Mesendoderm (in vitro differentiated cells): ENCODE data around the gene PTGES3L.

Source experiments
- DNase-seq: peaks from one replicate; pipeline ENCODE4 v3.0.0; 2013
- H2AK5ac ChIP-seq: 2 replicates; pipeline ENCODE4 v1.6.1; 2013; ENCODE audit warnings: low read length, inconsistent platforms
- H2BK120ac ChIP-seq: 2 replicates; pipeline ENCODE4 v1.6.1; 2013; ENCODE audit warnings: low read depth, mild to moderate bottlenecking, low read length, moderate library complexity, mixed read lengths
- H2BK15ac ChIP-seq: replicated peaks from 2 replicates; pipeline ENCODE4 v1.6.1; 2013; ENCODE audit warnings: low read depth, mild to moderate bottlenecking, moderate library complexity
- H2BK5ac ChIP-seq: 2 replicates; pipeline ENCODE4 v1.6.1; 2013; ENCODE audit warnings: low read length, inconsistent platforms
- H3K18ac ChIP-seq: 2 replicates; pipeline ENCODE4 v1.6.1; 2013; ENCODE audit warnings: mild to moderate bottlenecking, low read length, mixed read lengths
- H3K23ac ChIP-seq: one replicate; pipeline ENCODE4 v1.6.1; 2013; ENCODE audit warnings: low read length
- H3K27ac ChIP-seq: 2 replicates; pipeline ENCODE4 v1.5.1; 2013; ENCODE audit warnings: low read depth, mild to moderate bottlenecking, inconsistent platforms, low read length, moderate library complexity
- H3K27me3 ChIP-seq: 2 replicates; pipeline ENCODE4 v1.6.1; 2013; ENCODE audit warnings: low read length, control low read depth, mild to moderate bottlenecking, inconsistent platforms; ENCODE audit not compliant: insufficient read depth, poor library complexity
- H3K36me3 ChIP-seq: 2 replicates; pipeline ENCODE4 v1.6.1; 2013; ENCODE audit warnings: low read length, inconsistent platforms; ENCODE audit not compliant: control insufficient read depth, insufficient read depth
- H3K4ac ChIP-seq: one replicate; pipeline ENCODE4 v1.6.1; 2013; ENCODE audit warnings: low read depth, mild to moderate bottlenecking, low read length, moderate library complexity
- H3K4me1 ChIP-seq: 2 replicates; pipeline ENCODE4 v1.6.1; 2013; ENCODE audit warnings: low read depth, low read length, inconsistent platforms; ENCODE audit not compliant: control insufficient read depth
- H3K4me2 ChIP-seq: 2 replicates; pipeline ENCODE4 v1.6.1; 2013; ENCODE audit warnings: low read length
- H3K4me3 ChIP-seq: 2 replicates; pipeline ENCODE4 v1.5.1; 2013; ENCODE audit warnings: mild to moderate bottlenecking, low read length
- H3K56ac ChIP-seq: one replicate; pipeline ENCODE4 v1.6.1; 2013; ENCODE audit warnings: low read length
- H3K79me1 ChIP-seq: 2 replicates; pipeline ENCODE4 v1.6.1; 2013; ENCODE audit warnings: low read length, inconsistent platforms
- H3K79me2 ChIP-seq: 2 replicates; pipeline ENCODE4 v1.6.1; 2013; ENCODE audit warnings: mild to moderate bottlenecking, low read length; ENCODE audit not compliant: control insufficient read depth, insufficient read depth
- H3K9ac ChIP-seq: 2 replicates; pipeline ENCODE4 v1.6.1; 2013; ENCODE audit warnings: low read length, inconsistent platforms
- H4K5ac ChIP-seq: one replicate; pipeline ENCODE4 v1.6.1; 2013; ENCODE audit warnings: low read length
- H4K8ac ChIP-seq: one replicate; pipeline ENCODE4 v1.6.1; 2013; ENCODE audit warnings: low read depth, mild to moderate bottlenecking, control low read depth, low read length, moderate library complexity
- WGBS: extraction: QIAGEN DNeasy Blood & Tissue Kit; methylation state at CpG from one replicate; pipeline ENCODE4 v1.1.7; 2013; ENCODE audit warnings: low lambda C conversion rate, missing lambda C conversion rate; ENCODE audit not compliant: insufficient coverage; ENCODE audit errors: extremely low coverage; 5-methylcytosine and 5-hydroxymethylcytosine counted together

Gene PTGES3L

GRCh38 chr17:43025290-43025657 is 45.4 kb upstream of the PTGES3L start:
- no peak overlapping the region for H3K27ac ChIP-seq
- peak; percentile 50 for DNase-seq
- H2BK5ac ChIP-seq = no peak overlapping the region
- no peak overlapping the region for H3K23ac ChIP-seq
- H3K18ac ChIP-seq = peak overlapping the region; percentile 77
- WGBS = no CpG with 5 or more reads among the region's 27 CpGs
- no peak overlapping the region for H4K8ac ChIP-seq
- peaks cover 8% of the 10 kb centered on the region for H3K79me2 ChIP-seq
- no peak overlapping the region for H2BK15ac ChIP-seq
- H3K4me2 ChIP-seq = peak overlapping the region; percentile 86
- no peak overlapping the region for H2BK120ac ChIP-seq
- H3K27me3 ChIP-seq = no peaks in the 10 kb centered on the region
- peaks cover under 1% of the 10 kb centered on the region for H3K4me1 ChIP-seq
- peak overlapping the region; percentile 86 for H3K56ac ChIP-seq
- H4K5ac ChIP-seq = no peak overlapping the region
- H3K4ac ChIP-seq = no peak overlapping the region
- peak overlapping the region; percentile 63 for H3K4me3 ChIP-seq
- H3K79me1 ChIP-seq = no peaks in the 10 kb centered on the region
- H2AK5ac ChIP-seq = no peak overlapping the region
- H3K9ac ChIP-seq = peak overlapping the region; percentile 74
- H3K36me3 ChIP-seq = no peaks in the 10 kb centered on the region

GRCh38 chr17:43024407-43025289 is 44.8 kb upstream of the PTGES3L start, which contains the start of gene RND2:
Gene RND2 (plus strand): TSS chr17:43025231. CDS start chr17:43025348, 117 bp downstream.
- H3K23ac ChIP-seq = no peak within 1 kb of the TSS
- H2AK5ac ChIP-seq = no peak within 1 kb of the TSS
- H3K56ac ChIP-seq = peak within 1 kb of the TSS; percentile 86
- peak within 1 kb of the TSS; percentile 76 for H3K4me3 ChIP-seq
- peaks cover 14% of the 10 kb centered on the region for H3K79me2 ChIP-seq
- peak within 1 kb of the TSS; percentile 8 for H3K4ac ChIP-seq
- H3K4me1 ChIP-seq = peaks cover 6% of the 10 kb centered on the region
- no peak within 1 kb of the TSS for H4K5ac ChIP-seq
- peak within 1 kb of the TSS; percentile 77 for H3K18ac ChIP-seq
- no peak within 1 kb of the TSS for H4K8ac ChIP-seq
- H2BK5ac ChIP-seq = no peak within 1 kb of the TSS
- WGBS = no CpG with 5 or more reads among the region's 61 CpGs
- peak within 1 kb of the TSS; percentile 10 for H3K27ac ChIP-seq
- H3K79me1 ChIP-seq = peaks cover 3% of the 10 kb centered on the region
- DNase-seq = peak; percentile 99
- peak within 1 kb of the TSS; percentile 100 for H3K4me2 ChIP-seq
- no peaks in the 10 kb centered on the region for H3K36me3 ChIP-seq
- H3K9ac ChIP-seq = peak within 1 kb of the TSS; percentile 77
- H2BK120ac ChIP-seq = no peak within 1 kb of the TSS
- no peak within 1 kb of the TSS for H2BK15ac ChIP-seq
- H3K27me3 ChIP-seq = no peaks in the 10 kb centered on the region

- peak within 1 kb of the TSS; percentile 70 for H3K23ac ChIP-seq
- peaks cover 4% of the 10 kb centered on the region for H3K36me3 ChIP-seq
Measured at GRCh38 chr17:43021741-43022512, 42.0 kb upstream of the PTGES3L start, which contains the start of gene VAT1. Gene VAT1 (minus strand): TSS chr17:43022385. CDS start chr17:43022322, 63 bp downstream.

GRCh38 chr17:43020789-43021740 is 41.2 kb upstream of the PTGES3L start:
- WGBS = no CpG with 5 or more reads among the region's 40 CpGs
- H3K56ac ChIP-seq = peak overlapping the region; percentile 99
- no peak overlapping the region for H2BK120ac ChIP-seq
- H2BK5ac ChIP-seq = no peak overlapping the region
- H3K23ac ChIP-seq = peak overlapping the region; percentile 70
- H2AK5ac ChIP-seq = no peak overlapping the region
- H3K79me1 ChIP-seq = peaks cover 15% of the 10 kb centered on the region
- no peak overlapping the region for H4K5ac ChIP-seq
- no peak overlapping the region for H2BK15ac ChIP-seq
- H3K4me3 ChIP-seq = peak overlapping the region; percentile 87
- H3K4me1 ChIP-seq = peaks cover 9% of the 10 kb centered on the region
- H3K27ac ChIP-seq = peak overlapping the region; percentile 85
- H3K79me2 ChIP-seq = peaks cover 24% of the 10 kb centered on the region
- peak; percentile 93 for DNase-seq
- peak overlapping the region; percentile 98 for H3K9ac ChIP-seq
- H3K4me2 ChIP-seq = peak overlapping the region; percentile 62
- H3K4ac ChIP-seq = peak overlapping the region; percentile 97
- no peaks in the 10 kb centered on the region for H3K27me3 ChIP-seq
- H3K18ac ChIP-seq = peak overlapping the region; percentile 45
- peaks cover 4% of the 10 kb centered on the region for H3K36me3 ChIP-seq
- no peak overlapping the region for H4K8ac ChIP-seq

More at GRCh38 chr17:43021741-43022512, 42.0 kb upstream of the PTGES3L start, which contains the start of gene VAT1:
- peak within 1 kb of the TSS; percentile 98 for H3K9ac ChIP-seq
- H3K4me1 ChIP-seq = peaks cover 9% of the 10 kb centered on the region
- peaks cover 15% of the 10 kb centered on the region for H3K79me1 ChIP-seq
- peak within 1 kb of the TSS; percentile 85 for H3K27ac ChIP-seq
- peak within 1 kb of the TSS; percentile 45 for H3K18ac ChIP-seq
- H2AK5ac ChIP-seq = no peak within 1 kb of the TSS
- peak within 1 kb of the TSS; percentile 87 for H3K4me3 ChIP-seq
- H3K79me2 ChIP-seq = peaks cover 24% of the 10 kb centered on the region
- peak within 1 kb of the TSS; percentile 99 for H3K56ac ChIP-seq
- H3K27me3 ChIP-seq = no peaks in the 10 kb centered on the region
- no peak within 1 kb of the TSS for H4K8ac ChIP-seq
- peak; percentile 89 for DNase-seq
- H3K4me2 ChIP-seq = peak within 1 kb of the TSS; percentile 62
- no peak within 1 kb of the TSS for H2BK15ac ChIP-seq
- H2BK5ac ChIP-seq = peak within 1 kb of the TSS; percentile 84
- no peak within 1 kb of the TSS for H4K5ac ChIP-seq
- H2BK120ac ChIP-seq = no peak within 1 kb of the TSS
- WGBS = no CpG with 5 or more reads among the region's 80 CpGs
- H3K4ac ChIP-seq = peak within 1 kb of the TSS; percentile 59

- Histone ChIP-seq H2AK5ac (peak overlapping the region; percentile 74), H3K23ac (peak overlapping the region; percentile 89), H4K5ac (no peak overlapping the region), H2BK15ac (no peak overlapping the region), H3K27ac (no peak overlapping the region), H3K79me1 (peaks cover 15% of the 10 kb centered on the region), H3K4me3 (no peak overlapping the region), H4K8ac (no peak overlapping the region), H3K18ac (no peak overlapping the region), H3K4me1 (peaks cover 9% of the 10 kb centered on the region), H3K36me3 (peaks cover 4% of the 10 kb centered on the region), H3K4ac (peak overlapping the region; percentile 5), H3K56ac (peak overlapping the region; percentile 85), H3K79me2 (peaks cover 24% of the 10 kb centered on the region), H3K27me3 (no peaks in the 10 kb centered on the region), H2BK5ac (peak overlapping the region; percentile 32), H3K9ac (peak overlapping the region; percentile 72), H2BK120ac (no peak overlapping the region), H3K4me2 (peak overlapping the region; percentile 29)
- DNase-seq = peak; percentile 81
- WGBS = no CpG with 5 or more reads among the region's 6 CpGs
Measured at GRCh38 chr17:43020030-43020621, 40.2 kb upstream of the PTGES3L start.
